Measurements from ENCODE around the gene CSTB.
"Not testable (repeated sequence)": the region's sequence is repeated elsewhere in the genome, so short reads cannot be mapped to it uniquely, and the experiment has no call there.

Gene CSTB

DNA sequence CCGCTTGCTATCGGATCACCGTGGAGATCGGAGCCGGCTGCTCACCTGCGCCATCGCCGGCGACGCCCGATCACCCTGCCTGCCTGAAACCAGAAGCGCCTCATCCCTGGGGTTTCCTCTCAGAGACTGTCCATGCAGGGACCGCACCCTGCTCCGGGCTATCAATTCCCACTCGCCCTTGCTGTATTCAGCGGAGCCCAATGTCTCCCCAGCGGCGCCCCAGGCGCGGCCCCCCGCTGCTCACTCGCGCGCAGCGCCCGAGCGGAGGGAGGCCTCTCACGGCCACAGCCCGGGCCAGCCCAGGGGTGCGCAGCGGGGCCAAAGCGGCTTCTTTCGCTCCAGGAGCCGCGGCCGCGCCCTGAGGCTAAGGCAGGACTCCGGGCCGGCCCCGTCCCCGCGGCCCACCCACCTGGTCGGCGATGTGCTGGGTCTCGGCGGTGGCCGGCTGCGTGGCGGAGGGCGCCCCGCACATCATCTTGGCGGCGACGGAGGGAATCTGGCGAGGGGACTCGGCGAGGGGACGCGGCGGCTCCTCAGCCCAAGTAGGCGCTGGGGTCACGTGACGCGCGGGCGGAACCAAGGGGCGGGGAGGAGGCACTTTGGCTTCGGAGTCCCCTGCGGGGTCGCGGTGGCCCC lies at the start of gene CSTB:
Gene CSTB (minus strand): TSS at position 514 of the 636 bp plus-strand sequence. CDS start 39 bp downstream, at position 475.
- H3K4me3 ChIP-seq (ENCODE audit: low read length) = peak within 1 kb of the TSS; percentile 81
- no peak for TF ChIP-seq CTCF (conservative IDR thresholded peaks at IDR 0.05; ENCODE audit: low read depth, low read length)
- no peak for DNase-seq (ENCODE audit: low read depth)

DNA sequence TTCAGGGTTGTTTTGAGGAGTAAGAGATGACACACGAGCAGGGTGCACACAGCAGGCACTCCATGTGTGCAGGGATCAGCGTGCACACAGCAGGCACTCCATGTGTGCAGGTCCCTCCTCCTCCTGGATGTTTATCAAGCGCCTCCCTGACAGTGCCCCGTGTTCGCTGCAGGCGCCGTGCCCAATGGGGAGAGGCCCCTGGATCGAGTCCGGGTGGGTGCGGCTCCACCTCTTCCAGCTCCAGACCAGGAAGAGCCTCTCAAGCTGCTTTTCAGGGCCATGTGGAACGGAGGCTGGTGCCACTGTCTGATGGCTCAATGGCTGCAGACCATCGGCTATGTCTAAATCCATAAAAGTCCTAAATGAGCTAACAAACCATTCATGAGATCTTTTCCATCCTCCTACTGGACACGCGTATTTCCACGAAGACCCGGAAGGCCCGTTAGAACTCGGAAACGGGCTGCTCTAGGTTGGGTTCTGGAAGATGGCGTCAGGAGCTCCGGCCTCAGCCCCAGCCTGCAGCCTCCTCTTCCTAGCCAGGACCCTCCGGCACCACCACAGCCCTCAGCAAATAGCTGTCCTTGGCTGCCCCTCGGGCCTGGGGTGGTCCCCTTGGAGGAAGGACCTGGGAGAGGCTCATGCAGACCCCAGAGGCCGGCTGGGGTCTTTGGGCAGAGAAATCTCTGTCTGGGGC lies 49.3 kb upstream of the CSTB start:
- no peak for DNase-seq (ENCODE audit: low read depth)
- TF ChIP-seq CTCF (conservative IDR thresholded peaks at IDR 0.05; ENCODE audit: low read depth, low read length) = no peak
- H3K4me3 ChIP-seq (ENCODE audit: low read length) = no peak overlapping the region

DNA sequence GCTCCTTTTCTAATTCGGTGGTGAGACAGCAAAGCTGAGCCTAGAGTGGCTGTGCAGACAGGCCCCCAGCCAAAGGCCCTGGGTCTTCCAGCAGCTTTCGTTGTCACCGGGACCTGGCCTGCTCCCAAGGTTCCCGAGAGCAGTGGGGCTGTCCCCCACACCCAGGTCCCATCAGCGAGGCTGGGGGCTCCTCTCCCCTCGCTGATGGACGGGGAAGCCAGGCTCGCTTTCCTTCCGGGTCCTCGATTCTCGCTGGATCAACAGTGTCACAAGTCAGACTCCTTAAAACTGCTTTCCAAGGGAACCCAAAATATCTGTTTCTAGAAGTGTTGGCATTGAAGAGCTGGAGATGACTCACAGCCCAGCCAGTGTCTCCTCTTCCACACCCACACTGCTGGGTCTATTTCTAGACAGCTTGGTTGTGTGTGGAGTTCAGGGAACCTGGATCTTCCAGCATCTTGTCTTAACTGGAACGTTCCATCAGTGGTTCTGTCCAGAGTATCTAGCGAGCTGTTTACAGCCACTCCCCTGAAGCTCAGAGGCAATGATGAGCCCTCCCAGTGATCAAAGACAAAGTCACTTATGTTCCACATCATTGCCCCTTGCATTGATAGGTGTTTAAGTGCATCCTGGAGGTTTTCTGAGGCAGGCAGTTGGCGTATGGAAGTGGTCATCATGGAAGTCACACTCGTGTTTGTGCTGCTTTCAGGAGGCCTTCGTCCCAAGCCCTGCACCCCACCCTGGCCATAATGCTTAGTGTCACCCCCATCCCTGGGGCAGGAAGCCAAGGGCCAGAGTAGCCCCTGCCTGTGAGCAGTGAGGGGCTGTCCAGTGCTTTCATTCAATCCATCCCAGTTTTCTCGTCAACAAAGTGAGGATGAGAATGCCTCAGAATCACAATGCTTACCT lies 48.5 kb upstream of the CSTB start:
- no peak overlapping the region for H3K4me3 ChIP-seq (ENCODE audit: low read length)
- TF ChIP-seq CTCF (conservative IDR thresholded peaks at IDR 0.05; ENCODE audit: low read depth, low read length) = no peak
- no peak for DNase-seq (ENCODE audit: low read depth)

GRCh38 chr21:43822741-43823140 lies 46.6 kb upstream of the CSTB start:
- H3K4me3 ChIP-seq (ENCODE audit: low read length); DNase-seq (ENCODE audit: low read depth): not testable (repeated sequence)

DNA sequence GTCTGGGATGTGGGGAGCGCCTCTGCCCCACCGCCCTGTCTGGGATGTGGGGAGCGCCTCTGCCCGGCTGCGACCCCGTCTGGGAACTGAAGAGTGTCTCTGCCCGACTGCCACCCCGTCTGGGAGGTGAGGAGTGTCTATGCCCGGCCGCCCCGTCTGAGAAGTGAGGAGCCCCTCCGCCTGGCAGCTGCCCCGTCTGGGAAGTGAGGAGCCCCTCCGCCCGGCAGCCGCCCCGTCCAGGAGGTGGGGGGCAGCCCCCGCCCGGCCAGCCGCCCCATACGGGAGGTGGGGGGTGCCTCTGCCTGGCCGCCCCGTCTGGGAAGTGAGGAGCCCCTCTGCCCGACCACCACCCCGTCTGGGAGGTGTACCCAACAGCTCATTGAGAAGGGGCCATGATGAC lies 46.1 kb upstream of the CSTB start:
- not testable (repeated sequence) for H3K4me3 ChIP-seq (ENCODE audit: low read length); DNase-seq (ENCODE audit: low read depth)

- no peak overlapping the region for H3K4me3 ChIP-seq (ENCODE audit: low read length)
- no peak for TF ChIP-seq CTCF (conservative IDR thresholded peaks at IDR 0.05; ENCODE audit: low read depth, low read length)
- no peak for DNase-seq (ENCODE audit: low read depth)
These were observed 44.4 kb upstream of the CSTB start for GRCh38 chr21:43820466-43820865.

DNA sequence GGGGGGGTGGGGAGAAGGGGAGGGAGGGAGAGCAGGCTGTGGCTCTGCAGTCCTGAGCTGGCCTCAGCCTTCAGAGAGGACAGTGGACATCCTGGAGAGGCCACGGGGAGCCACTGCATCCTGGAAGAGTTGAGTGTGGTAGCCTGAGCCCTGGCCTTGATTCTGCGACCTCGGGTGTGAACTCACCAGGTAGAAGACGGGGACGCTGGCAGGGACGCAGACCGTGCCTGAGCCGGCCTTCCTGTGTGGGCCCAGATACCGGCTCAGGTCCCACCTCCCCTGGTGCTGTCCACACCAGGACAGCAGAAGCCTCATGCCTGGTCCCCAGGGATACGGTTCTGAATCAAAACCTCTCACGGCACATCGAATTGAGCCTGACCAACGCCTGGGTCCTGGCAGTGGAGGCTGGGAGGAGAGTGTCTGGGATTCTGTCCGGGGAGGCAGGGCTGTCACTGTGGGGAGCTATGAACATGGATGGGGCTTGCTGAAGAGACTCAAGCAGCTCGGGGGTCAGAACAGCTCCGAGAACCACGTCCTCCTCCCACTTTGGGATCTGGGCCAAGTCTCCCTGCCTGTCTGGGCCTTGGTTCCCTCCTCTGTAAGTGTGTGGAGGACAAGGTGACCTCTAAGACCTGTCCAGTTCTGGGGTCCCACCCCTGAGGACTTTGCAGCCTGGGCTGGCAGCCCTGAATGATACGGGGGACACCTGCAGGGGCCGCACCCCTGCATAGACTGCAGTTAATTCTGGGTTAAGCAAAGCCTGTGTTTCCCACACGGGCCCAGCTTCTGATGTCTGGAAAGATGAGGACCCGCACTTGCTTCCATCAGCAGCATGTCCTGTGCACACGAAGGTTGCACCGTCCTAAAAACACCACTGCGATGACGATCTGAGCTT lies 43.6 kb upstream of the CSTB start:
- no peak for DNase-seq (ENCODE audit: low read depth)
- no peak for TF ChIP-seq CTCF (conservative IDR thresholded peaks at IDR 0.05; ENCODE audit: low read depth, low read length)
- no peak overlapping the region for H3K4me3 ChIP-seq (ENCODE audit: low read length)

All from retinal pigment epithelial cell (primary cell).